ENCODE measurements around the gene C14orf180.

- TF ChIP-seq POLR2A (IDR thresholded peaks at IDR 0.05): no peak
- no peak for TF ChIP-seq CTCF (IDR thresholded peaks at IDR 0.05)
Measured at GRCh38 chr14:104574978-104575583, 4.5 kb upstream of the C14orf180 start.

All from adrenal gland (tissue), 5 donors.